ENCODE results near the gene DOCK8. TPM values are rescaled to one million over a fixed set of nuclear protein-coding genes. Genes with fewer than 3 reads are reported as not detected.

The DOCK8 gene
- total and polyA plus RNA-seq, 2 experiments from 2014 or later, result 0.94 to 1.2 TPM

- Histone ChIP-seq H3K4me1 (ENCODE audit: insufficient read depth) (no peaks in the 10 kb centered on the region), H3K4me2 (no peak overlapping the region), H3K9me2 (ENCODE audit: insufficient read depth) (no peaks in the 10 kb centered on the region), H2AFZ (no peak overlapping the region), H3K27me3 (ENCODE audit: insufficient read depth) (no peaks in the 10 kb centered on the region), H3K27ac (ENCODE audit: low read depth) (no peak overlapping the region), H3F3A (replicated peaks; ENCODE audit: low read depth) (no peaks in the 10 kb centered on the region), H4K20me1 (replicated peaks; ENCODE audit: insufficient read depth) (no peaks in the 10 kb centered on the region), H3K4me3 (no peak overlapping the region), H3K36me3 (ENCODE audit: insufficient read depth) (no peaks in the 10 kb centered on the region), H3K79me2 (replicated peaks; ENCODE audit: insufficient read depth) (no peaks in the 10 kb centered on the region)
- Mint-ChIP-seq H3K4me3 (no peak overlapping the region), H3K9me3 (no peaks in the 10 kb centered on the region), H3K4me1 (peaks cover 7% of the 10 kb centered on the region), H3K36me3 (ENCODE audit: low read depth) (no peaks in the 10 kb centered on the region), H3K27me3 (ENCODE audit: insufficient read depth, low read depth, poor library complexity) (no peaks in the 10 kb centered on the region), H3K27ac (no peak overlapping the region)
- ATAC-seq (peak; percentile 71), DNase-seq (ENCODE audit: low spot score) (peak; percentile 11)
- peak; percentile 21 to 27; a peak in 3 of 4 replicates for TF ChIP-seq CTCF (conservative IDR thresholded peaks at IDR 0.05; ENCODE audit: low read depth in 2 of 2)
- TF ChIP-seq ZNF331 (CRISPR knock-in tag; IDR thresholded peaks at IDR 0.05; ENCODE audit: low read depth), result peak; percentile 40; the same call in 1 of the 2 replicates
- TF ChIP-seq ETS1 (IDR thresholded peaks at IDR 0.05), result no peak
Observed at GRCh38 chr9:459491-460444, 245.1 kb downstream of the DOCK8 start.

- Histone ChIP-seq H3K36me3 (ENCODE audit: insufficient read depth) (no peaks in the 10 kb centered on the region), H4K20me1 (replicated peaks; ENCODE audit: insufficient read depth) (no peaks in the 10 kb centered on the region), H3F3A (replicated peaks; ENCODE audit: low read depth) (no peaks in the 10 kb centered on the region), H3K4me3 (no peak overlapping the region), H3K79me2 (replicated peaks; ENCODE audit: insufficient read depth) (no peaks in the 10 kb centered on the region), H2AFZ (no peak overlapping the region), H3K4me2 (no peak overlapping the region), H3K27ac (ENCODE audit: low read depth) (no peak overlapping the region), H3K27me3 (ENCODE audit: insufficient read depth) (no peaks in the 10 kb centered on the region), H3K9me2 (ENCODE audit: insufficient read depth) (no peaks in the 10 kb centered on the region), H3K4me1 (ENCODE audit: insufficient read depth) (no peaks in the 10 kb centered on the region)
- no peak for DNase-seq (ENCODE audit: low spot score)
- Mint-ChIP-seq H3K9me3 (no peaks in the 10 kb centered on the region), H3K27me3 (ENCODE audit: insufficient read depth, low read depth, poor library complexity) (no peaks in the 10 kb centered on the region), H3K27ac (no peak overlapping the region), H3K4me3 (no peak overlapping the region), H3K4me1 (peaks cover 7% of the 10 kb centered on the region), H3K36me3 (ENCODE audit: low read depth) (no peaks in the 10 kb centered on the region)
- no peak for ATAC-seq
- no peak for TF ChIP-seq ZNF331 (CRISPR knock-in tag; IDR thresholded peaks at IDR 0.05; ENCODE audit: low read depth)
- TF ChIP-seq NANOG (IDR thresholded peaks at IDR 0.05; ENCODE audit: borderline replicate concordance), result no peak
- TF ChIP-seq CREB1 (CRISPR knock-in tag; IDR thresholded peaks at IDR 0.05; ENCODE audit: low read depth), result no peak
- TF ChIP-seq ZNF462 (CRISPR knock-in tag; IDR thresholded peaks at IDR 0.05), result no peak
- TF ChIP-seq CTCF (conservative IDR thresholded peaks at IDR 0.05; ENCODE audit: low read depth in 2 of 2), result no peak
- no peak for TF ChIP-seq STAT1 (IDR thresholded peaks at IDR 0.05; ENCODE audit: unreplicated experiment)
- TF ChIP-seq EZH2phosphoT487 (IDR thresholded peaks at IDR 0.05; ENCODE audit: unreplicated experiment), result no peak
Observed at GRCh38 chr9:462121-462520, 247.5 kb downstream of the DOCK8 start.

Data from GM23338 (cell line).